NCI-H524 (cell line): ENCODE results near the gene ACTL7B.
A peak's percentile ranks its signal among the peaks of the same experiment; 100 is the strongest.
"Not testable (repeated sequence)": the region's sequence is repeated elsewhere in the genome, so short reads cannot be mapped to it uniquely, and the experiment has no call there.

ENCODE experiments used
- DNase-seq, 2 experiments: peaks; one replicate each; lab custom pipeline; 2025; lab: John Stamatoyannopoulos, UW

Gene ACTL7B, protein sequence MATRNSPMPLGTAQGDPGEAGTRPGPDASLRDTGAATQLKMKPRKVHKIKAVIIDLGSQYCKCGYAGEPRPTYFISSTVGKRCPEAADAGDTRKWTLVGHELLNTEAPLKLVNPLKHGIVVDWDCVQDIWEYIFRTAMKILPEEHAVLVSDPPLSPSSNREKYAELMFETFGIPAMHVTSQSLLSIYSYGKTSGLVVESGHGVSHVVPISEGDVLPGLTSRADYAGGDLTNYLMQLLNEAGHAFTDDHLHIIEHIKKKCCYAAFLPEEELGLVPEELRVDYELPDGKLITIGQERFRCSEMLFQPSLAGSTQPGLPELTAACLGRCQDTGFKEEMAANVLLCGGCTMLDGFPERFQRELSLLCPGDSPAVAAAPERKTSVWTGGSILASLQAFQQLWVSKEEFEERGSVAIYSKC

DNA sequence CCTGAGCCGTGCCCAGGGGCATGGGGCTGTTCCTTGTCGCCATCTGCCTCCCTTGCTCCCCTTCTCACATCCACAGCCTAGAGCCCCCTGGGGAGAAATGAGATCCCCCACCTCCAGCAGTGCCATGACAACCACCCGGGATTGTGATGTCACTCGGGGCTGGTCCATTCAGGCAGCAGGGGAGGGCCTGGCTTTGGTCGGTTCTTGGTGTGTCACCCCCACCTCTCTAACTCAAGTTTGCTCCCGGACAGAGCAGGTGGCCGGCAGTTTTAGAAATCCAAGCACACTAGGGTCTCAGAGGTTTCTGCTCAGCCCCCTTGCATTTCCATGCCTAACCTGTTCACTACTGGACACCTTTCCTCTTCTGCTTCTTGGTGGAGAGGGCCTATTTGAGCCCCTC lies at the start of gene ACTL7B:
ACTL7B (minus strand) TSS at position 99 of the 400 bp plus-strand sequence; CDS start at position 43, 56 bp downstream.
- DNase-seq = no peak

DNA sequence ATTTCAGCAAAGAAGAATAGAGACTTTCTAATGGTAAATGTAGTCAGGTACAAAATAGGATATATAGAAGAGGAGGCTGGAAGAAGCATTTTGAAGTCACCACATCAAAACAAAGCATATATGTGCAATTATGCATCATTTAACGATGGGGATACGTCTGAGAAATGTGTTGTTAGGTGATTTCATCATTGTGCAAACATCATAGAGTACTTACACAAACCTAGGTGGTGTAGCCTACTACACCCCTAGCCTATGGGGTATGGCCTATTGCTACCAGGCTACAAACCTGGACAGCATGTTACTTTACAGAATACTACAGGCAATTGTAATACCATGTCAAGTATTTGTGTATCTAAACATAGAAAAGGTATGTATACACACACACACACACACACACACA lies 49.7 kb upstream of the ACTL7B start:
- no peak for DNase-seq

DNA sequence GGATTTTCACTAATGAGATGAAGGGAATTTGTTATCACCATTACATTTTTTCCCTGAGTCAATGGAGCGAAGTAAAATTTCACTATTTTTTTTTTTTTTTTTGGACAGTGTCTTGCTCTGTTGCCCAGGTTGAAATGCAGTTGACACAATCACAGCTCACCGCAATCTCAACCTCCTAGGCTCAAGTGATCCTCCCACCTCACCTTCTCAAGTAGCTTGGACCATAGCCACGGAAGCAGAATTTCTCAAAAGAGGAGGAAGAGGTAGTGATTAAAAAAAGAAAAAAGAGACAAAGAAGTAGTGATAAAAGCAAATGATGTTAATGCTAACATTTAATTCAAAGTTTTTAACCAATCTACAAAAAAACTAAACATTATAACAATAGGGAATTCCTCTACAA lies 48.4 kb upstream of the ACTL7B start:
- no peak for DNase-seq

DNA sequence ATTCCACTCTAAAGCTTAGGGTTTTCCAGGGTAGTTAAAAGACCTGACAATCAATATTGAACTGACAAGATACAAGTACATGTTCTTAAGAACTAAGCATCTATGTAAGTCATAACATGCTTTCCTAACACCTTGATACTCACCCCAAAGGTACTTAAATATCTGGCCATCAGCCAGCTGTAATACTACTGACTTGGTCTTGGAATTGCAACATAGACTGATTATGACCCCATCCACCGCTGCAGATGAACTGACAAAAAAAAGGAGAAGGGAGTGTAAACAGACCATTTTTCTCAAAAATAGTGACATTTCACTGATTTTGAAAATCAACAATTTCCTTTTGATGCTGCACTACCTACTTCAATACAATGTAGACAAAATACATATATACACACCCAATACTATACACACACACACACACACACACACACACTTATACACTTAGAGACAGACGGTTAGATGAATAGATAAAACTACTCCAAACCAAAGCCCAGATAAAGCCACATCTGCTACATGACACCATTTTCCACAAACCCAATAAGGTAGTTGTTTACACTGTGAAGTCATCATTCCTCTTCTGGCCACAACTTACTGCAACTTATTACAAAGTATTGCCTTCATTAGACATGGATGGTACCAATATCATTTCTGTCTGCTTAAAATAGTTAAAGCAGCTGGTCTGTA lies 47.8 kb upstream of the ACTL7B start:
- DNase-seq = peak in 1 of 2 experiments; percentile 40

DNA sequence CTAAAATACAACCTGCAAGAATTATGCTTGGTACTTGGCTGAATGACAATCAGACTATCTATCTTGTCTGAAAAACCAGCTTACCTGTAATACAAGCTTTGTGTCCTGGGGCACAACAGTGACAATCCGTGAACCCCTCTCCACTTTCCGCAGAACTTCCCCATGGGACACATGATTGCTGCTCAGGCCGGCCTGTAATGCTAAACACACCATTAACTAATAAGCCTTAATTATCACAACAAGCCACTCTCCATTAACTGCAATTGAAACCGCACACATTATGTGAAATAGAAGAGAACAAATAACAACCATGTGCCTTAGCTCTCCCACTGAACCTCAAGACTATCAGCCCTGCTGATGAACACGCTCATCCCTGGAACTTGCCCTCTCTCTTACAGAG lies 44.4 kb upstream of the ACTL7B start:
- DNase-seq = no peak

DNA sequence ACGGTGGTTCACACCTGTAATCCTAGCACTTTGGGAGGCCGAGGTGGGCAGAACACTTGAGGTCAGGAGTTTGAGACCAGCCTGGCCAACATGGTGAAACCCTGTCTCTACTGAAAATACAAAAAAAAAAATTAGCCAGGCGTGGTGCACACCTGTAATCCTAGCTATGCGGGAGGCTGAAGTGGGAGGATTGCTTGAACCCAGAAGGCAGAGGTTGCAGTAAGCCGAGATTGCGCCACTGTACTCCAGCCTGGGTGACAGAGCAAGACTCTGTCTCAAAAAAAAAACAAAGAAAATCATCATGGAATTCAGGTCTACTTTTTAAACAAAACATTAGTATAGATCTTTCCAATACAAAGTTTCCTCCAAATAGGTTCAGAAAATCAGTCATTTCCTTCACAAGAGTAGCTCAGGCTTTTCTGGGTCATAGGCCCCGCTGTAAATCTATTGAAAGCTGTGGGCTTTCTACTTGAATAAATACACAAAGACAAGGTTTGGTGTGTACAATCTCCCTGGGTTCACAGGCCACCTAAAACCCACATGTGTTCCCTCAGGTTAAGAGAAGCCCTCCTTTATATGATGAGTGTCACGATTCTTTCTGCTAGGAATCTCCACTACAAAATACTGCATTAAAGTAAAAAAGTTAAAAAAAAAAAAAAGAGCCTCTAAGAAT lies 43.4 kb upstream of the ACTL7B start:
- not testable (repeated sequence) for DNase-seq

DNA sequence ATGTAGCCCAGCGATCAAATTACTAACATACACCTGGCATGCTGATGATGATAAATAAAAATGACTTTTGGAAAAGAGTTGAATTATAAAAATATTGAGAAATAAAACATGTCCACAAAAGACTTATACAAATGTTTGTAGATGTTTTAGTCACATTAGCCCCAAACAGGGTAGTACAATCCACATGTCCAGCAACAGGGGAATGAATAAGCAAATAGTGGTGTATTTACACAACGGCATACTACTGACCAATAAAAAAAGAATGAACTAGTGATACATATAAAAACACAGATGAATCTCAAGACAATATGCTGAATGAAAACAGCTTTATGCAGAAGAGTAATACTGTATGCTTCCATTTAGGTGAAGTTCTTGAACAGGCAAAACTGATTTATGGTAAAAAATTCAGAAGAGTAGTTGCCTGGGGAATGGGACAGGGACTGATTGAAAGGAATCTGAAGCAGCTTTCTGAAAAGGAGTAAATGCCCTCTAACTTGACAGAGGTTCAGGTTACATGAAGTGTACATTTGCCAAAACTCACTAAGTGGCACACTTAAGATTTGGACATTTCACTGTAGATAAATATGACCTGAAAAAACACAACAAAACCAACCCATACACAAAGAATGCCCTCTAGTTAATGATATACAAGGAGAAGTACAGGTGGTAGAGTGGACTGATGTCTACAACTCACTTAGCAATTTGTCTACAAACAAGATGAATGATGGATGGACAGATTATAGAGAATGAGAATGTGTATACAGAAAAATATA lies 41.7 kb upstream of the ACTL7B start:
- DNase-seq = no peak

DNA sequence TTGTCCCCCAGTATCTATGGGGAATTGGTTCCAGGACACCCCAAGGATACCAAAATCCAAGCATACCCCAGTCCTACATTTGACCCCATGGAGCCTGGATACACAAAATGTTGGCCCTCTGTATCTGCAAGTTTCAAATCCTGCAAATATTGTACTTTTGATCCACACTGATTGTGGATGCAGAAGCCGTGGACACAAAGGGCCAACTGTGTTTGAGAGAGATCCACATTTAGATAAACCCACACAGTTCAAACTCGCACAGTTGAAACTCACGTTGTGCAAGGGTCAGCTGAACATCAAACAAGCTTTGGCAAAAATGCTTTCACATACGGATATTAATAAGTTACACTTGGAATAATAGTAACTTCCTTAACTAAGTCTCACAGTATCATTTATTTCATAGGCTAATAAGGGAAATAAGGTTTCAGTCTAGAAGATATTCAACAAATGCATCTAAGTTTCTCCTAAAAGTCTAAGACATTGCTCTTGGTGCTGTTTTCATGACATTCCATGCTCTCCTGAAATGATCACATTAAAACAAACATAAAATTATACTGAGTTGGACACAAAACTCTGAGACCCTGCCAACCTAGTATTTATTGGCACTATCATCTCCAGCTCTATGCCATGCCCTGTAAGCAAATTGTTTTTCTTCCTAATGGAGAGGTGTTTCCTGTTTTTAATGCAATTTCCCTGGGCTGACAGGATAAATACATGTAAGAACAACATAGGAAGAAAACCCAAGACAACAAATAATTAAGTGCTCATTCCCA lies 38.6 kb upstream of the ACTL7B start:
- no peak for DNase-seq

DNA sequence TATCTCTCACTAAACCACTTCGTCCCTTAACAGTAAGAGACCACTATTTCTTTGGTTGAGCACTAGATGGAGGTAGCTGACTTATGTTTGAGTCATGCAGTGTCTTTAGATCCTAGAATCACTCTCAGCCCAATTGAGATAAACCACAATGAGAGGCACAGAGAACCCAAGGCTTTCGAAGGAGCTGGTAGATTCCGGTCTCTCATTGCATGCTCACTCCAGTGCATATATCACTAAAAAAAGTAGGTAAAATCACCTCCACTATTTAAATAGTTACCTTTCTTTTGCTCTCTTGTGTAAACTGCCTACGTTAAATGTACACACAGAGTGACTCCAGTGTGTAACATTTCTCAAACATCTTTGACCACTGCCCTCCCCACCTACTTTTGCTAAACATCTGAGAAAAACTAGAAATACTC lies 33.9 kb upstream of the ACTL7B start:
- DNase-seq = peak in 1 of 2 experiments; percentile 34

DNA sequence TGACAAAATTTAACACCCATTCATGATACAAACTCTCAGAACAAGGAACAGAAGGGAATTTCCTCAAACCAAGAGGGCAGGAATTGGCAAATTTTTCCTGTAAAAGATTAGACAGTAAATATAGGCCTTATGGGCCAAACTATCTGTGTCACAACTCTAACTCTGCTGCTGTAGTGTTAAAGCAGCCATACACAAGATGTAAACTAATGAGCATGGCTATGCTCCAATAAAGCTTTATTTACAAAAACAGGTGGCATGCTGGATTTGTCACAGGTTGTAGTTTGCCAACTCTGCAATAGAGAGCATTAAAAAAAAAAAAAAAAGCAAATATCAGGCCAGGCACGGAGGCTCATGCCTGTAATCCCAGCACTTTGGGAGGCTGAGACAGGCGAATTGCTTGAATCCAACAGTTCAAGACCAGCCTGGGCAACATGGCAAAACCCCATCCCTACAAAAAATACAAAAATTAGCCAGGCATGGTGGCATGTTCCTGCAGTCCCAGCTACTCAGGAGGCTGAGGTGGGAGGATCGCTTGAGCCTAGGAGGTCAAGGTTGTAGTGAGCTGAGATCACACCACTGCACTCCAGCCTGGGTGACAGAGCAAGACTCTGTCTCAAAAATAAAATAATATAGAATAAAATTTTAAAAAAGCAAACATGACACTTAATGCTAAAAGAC lies 30.9 kb upstream of the ACTL7B start:
- not testable (repeated sequence) for DNase-seq

DNA sequence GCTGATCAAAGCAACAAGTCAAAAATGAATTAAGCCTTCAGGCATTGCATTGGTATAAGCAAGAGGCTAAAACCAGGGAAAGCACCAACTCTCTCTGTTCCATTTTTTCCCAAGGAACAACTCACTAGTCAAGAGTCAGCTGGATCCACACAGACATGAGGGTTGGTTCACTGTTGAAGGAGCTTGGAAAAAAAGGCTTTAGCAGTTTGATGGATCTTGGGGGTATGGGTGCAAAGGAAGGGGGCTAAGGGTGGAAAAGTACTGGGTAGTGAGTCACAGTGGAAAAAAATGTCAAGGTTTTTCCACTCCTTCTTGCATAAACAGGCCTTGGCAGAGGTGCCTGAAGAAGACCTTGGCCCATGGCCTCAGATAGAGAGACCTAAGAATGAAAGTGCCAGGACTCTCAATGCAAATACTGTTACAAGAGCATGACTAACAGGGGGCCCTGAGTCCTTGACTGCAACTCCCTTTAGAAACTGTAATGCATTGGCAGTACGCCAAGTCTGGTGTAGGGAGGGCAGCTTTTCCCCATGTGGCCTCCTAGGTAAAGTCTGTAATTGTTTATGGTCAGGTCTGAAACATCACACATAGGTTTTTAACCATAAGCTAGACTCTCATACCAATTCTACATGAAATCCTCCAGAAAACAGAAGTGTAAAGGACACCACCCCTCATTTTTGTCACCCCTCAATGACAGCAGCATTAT lies 30.0 kb upstream of the ACTL7B start:
- DNase-seq = peak in 1 of 2 experiments; percentile 42

DNA sequence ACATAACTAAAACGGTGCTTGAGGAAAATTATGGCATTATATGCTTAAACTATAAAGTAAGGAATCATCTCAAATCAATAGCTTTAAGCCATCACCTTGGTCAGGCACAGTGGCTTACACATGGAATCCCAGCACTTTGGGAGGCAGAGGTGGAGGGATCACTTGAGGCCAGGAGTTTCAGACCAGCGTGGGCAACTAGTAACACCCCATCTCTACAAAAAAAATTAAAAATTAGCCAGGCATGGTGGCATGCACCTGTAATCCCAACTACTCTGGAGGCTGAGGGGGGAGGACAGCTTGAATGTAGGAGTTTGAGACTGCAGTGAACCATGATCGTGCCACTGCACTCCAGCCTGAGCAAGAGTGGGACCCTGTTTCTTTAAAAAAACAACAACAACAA lies 28.9 kb upstream of the ACTL7B start:
- no peak for DNase-seq

DNA sequence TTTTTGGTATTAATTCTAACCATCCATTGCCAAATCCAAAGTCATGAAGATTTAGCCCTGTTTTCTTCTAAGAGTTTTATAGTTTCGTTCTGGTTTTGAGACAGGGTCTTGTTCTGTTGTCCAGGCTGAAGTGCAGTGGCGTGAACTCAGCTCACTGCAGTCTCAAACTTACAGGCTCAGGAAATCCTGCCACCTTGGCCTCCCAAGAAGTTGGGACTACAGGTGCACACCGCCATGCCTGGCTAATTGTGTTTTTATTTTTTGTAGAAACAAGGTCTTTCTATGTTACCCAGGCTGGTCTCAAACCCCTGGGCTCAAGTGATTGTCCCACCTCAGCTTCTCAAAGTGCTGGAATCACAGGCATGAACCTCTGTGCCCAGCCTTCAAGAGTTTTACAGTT lies 27.3 kb upstream of the ACTL7B start:
- DNase-seq = no peak

DNA sequence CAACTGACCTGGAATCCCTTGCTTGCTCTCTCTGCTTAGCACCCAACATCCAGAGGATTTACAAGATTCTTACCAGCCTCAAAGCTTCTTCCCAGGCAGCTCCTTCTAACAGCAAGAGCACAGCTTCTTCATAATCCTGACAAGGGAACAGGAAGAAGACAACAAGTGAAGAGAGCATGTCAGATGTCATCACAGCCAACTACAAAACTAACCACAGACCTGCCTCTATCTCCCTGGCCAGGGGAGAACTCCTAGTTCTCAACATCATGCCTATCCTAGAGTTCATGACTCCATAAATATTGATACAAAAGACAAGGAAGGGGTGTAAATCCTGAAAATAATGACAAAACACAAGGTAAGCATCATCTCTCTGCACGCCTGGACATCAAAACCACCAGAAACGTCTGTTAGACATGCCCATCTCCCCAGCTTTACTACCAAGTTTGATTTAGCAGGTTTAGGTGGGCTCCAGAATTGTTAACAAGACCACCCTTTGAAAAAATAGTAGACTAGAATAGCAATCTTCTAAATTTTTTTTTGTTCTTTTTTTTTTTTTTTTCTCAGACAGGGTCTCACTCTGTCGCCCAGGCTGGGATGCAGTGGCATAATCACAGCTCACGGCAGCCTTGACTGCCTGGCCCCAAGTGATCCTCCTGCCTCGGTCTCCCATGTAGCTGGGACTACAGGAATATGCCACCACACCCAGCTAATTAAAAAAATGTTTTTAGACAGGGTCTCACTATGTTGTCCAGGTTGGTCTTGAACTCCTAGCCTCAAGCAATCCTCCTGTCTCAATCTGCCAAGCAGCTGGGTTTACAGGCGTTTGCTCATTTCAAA lies 26.5 kb upstream of the ACTL7B start:
- no peak for DNase-seq

DNA sequence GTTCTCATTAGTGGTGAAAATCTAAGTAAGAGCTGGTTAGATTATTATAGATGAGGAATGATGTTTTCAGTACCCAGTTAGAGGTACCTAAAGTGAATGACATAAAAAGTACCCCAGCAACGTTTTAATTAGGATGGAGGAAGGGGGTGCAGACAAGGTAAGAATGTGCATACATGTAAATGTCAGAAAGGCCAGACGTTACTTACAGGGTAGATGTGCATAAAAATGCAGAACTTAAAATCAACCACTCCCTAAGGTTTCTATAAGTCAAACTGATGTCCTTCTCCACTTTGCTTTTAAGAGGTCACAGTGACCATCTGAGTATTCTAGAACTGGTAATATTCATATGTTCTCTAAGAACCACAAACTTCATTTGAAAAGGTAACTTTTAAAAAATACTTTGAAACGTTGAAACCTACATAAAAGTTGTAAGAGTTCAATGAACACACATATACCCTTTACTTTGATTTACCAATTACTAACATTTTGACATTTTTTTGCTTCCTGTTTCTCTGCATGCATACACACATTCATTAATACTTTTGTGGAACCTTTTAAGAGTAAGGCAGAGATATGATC lies 25.0 kb upstream of the ACTL7B start:
- no peak for DNase-seq

DNA sequence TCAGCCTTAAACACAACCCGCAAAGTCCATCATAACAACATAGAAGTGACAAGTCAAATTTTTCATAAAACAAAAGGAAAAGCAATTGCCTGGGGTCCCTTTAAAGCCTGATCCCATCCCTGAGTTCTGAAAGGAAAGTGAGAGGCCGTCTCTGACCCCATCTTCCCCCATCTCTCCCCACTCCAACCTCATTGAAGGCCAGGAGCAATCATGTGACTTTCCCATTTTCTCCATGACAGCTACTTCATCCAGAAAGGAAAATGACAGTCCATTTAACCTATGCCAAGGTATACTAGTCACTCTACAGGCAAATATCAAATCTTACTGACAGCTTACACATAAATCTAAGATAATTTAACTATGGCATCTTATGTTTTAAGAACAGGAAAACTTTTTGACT lies 21.7 kb upstream of the ACTL7B start:
- DNase-seq = no peak

DNA sequence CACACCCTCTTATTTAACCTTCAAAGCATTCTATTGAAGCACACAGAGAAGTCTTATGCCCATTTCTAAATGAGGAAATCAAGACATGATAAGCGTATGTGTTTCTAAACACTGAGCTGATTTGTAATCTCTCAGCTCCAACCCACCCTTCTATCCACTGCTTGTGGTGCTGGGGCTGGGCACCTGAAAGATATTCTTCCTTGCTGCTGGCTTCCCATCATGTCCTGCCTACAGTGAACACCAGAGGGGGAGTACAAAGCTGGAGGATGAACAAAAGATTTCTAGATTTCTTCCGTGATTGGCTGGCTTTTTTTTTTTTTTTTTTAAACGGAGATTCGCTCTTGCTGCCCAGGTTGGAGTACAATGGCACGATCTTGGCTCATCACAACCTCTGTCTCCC lies 20.6 kb upstream of the ACTL7B start:
- DNase-seq = no peak

DNA sequence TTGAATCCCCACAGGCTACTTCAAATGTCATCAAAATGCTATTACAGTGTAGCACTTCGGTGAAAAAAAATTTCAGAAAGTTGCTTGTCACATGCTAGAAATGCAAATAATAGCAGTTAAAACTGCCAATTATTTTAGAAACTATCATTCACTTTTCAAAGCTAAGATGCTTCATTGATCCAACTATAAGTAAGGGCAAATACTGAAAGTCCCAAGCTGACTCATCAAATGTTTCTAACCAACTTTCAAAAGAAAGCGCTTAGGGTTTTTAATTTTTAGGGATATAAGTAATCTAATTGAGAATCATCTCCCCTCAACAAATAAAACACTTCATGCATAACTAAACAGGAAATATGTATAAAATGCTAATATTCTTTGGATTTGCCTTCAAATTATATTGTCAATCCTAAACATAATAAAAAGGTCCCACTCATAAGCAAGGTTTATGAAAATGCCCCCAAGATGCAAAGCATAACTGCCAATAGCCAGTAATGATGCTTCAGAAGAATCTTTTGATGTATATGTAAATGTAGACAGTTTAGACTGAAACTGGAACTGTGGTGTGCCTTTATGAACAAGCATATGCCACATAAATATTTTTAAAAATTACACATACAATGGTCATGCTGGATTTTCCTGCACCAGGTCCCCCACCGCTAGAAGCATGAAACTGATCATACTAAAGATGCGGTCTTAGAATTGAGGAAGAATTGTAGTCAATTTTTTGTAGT lies 18.4 kb upstream of the ACTL7B start:
- DNase-seq = no peak
